Measurements from ENCODE around the gene IRAK3. TPM values are rescaled to one million over a fixed set of nuclear protein-coding genes. Genes with fewer than 3 reads are reported as not detected.

The IRAK3 gene
- total RNA-seq, 1 donor from 2014 or later: 0.81 TPM

- TF ChIP-seq CTCF (conservative IDR thresholded peaks at IDR 0.05; ENCODE audit: low read depth, low read length): no peak
- no peak for DNase-seq (ENCODE audit: low read depth)
- no peak overlapping the region for H3K4me3 ChIP-seq (ENCODE audit: low read depth, low read length)
Measured at GRCh38 chr12:66275040-66275439, 86.0 kb downstream of the IRAK3 start.

GRCh38 chr12:66279123-66279712 lies 90.2 kb downstream of the IRAK3 start:
- no peak for DNase-seq (ENCODE audit: low read depth)
- no peak overlapping the region for H3K4me3 ChIP-seq (ENCODE audit: low read depth, low read length)
- TF ChIP-seq CTCF (conservative IDR thresholded peaks at IDR 0.05; ENCODE audit: low read depth, low read length): peak; percentile 95

GRCh38 chr12:66280561-66280960 lies 91.5 kb downstream of the IRAK3 start:
- TF ChIP-seq CTCF (conservative IDR thresholded peaks at IDR 0.05; ENCODE audit: low read depth, low read length): no peak
- DNase-seq (ENCODE audit: low read depth): no peak
- no peak overlapping the region for H3K4me3 ChIP-seq (ENCODE audit: low read depth, low read length)

DNA sequence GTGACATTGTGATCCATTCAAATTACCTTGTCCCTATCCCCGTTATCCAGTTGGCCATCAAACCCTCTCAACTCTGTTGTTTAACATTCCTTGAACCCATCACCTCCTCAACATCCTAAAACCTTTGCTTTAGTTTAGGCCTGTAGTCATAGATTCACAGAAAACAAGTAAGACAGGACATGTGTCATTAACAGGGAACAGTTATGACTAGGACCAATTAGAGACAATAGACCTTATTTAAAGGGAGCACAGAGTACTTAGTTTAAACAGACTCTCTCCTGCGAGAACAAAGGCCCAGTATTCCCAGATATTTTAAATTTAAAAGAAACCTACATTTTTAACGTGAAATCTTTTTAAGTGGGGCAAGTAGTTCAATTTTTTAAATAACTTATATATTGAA lies 93.2 kb downstream of the IRAK3 start:
- H3K4me3 ChIP-seq (ENCODE audit: low read depth, low read length): no peak overlapping the region
- no peak for TF ChIP-seq CTCF (conservative IDR thresholded peaks at IDR 0.05; ENCODE audit: low read depth, low read length)
- no peak for DNase-seq (ENCODE audit: low read depth)

DNA sequence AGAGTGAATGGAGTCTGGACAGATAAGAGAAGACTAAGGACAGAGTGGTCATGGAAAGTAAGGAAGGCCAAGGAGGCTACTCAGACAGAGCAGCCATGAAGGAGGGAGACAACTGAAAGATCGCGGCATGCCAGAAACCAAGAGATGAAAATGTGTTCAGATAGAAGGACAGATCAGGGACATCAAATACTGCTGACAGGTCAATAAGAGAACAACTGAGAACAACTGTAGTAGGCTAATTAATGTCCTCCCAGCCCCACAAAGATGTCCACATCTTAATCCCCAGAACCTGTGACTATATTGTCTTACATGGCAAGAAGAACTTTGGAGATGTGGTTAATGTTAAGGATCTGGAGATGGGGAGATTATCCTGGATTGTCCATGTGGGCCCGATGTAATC lies 98.3 kb downstream of the IRAK3 start:
- H3K4me3 ChIP-seq (ENCODE audit: low read depth, low read length): no peak overlapping the region
- TF ChIP-seq CTCF (conservative IDR thresholded peaks at IDR 0.05; ENCODE audit: low read depth, low read length): no peak
- no peak for DNase-seq (ENCODE audit: low read depth)

DNA sequence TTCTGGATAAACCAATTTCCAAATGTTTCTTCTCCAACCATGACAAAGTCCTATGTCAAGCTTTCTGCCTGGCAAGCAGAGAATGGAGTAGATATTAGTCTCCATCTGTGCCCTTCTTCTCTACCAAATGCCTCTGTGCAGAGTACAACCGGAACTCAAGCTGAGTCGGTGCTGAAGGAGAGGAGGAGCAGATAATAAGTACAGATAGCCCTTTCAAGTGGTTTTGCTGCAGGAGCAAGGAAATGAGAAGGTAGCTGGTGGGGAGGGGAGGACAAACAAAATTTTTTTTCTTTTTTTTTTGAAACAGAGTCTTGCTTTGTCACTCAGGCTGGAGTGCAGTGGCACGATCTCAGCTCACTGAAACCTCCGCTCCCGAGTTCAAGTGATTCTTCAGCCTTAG lies 99.1 kb downstream of the IRAK3 start:
- no peak overlapping the region for H3K4me3 ChIP-seq (ENCODE audit: low read depth, low read length)
- DNase-seq (ENCODE audit: low read depth): no peak
- TF ChIP-seq CTCF (conservative IDR thresholded peaks at IDR 0.05; ENCODE audit: low read depth, low read length): no peak

GRCh38 chr12:66289485-66289884 lies 100.5 kb downstream of the IRAK3 start:
- no peak for TF ChIP-seq CTCF (conservative IDR thresholded peaks at IDR 0.05; ENCODE audit: low read depth, low read length)

More at GRCh38 chr12:66289485-66289884, 100.5 kb downstream of the IRAK3 start:
- no peak overlapping the region for H3K4me3 ChIP-seq (ENCODE audit: low read depth, low read length)
- no peak for DNase-seq (ENCODE audit: low read depth)
